Common myeloid progenitor, CD34-positive (primary cell): ENCODE measurements around the gene COL23A1.

Experiments
- CTCF ChIA-PET: fragments of 350-600 bp; sonication (Branson Sonifier 250); formaldehyde crosslinking; loops from one replicate; lab custom pipeline; 2021; ENCODE audit warnings: antibody characterized with exemption; lab: Charles Lee
- POLR2A ChIA-PET: fragments of 350-600 bp; sonication (Branson Sonifier 250); formaldehyde crosslinking; loops from one replicate; lab custom pipeline; 2021; ENCODE audit warnings: antibody characterized with exemption; lab: Charles Lee
- DNase-seq, 3 donors: peaks; one replicate each; pipeline versions ENCODE4 v3.0.0 to v3.0.0-alpha.2; 2013
- H3K27ac ChIP-seq, 2 experiments: 1 replicate in 1 of 2; 2 replicates in 1 of 2; pipeline ENCODE4 v1.7.0; 2013; ENCODE audit warnings: inconsistent platforms in 2 of 2, low read length in 2 of 2, mild to moderate bottlenecking in 2 of 2, low read depth in 1 of 2, moderate library complexity in 1 of 2; ENCODE audit not compliant: severe bottlenecking in 2 of 2, insufficient read depth in 1 of 2, poor library complexity in 1 of 2
- H3K27me3 ChIP-seq, 5 experiments: replicated peaks in 2 of 5; 1 replicate in 3 of 5; 2 replicates in 2 of 5; pipeline versions ENCODE4 v1.6.1 to v1.7.0; 2013; ENCODE audit warnings: low read length in 4 of 5, mild to moderate bottlenecking in 2 of 5, moderate library complexity in 2 of 5, inconsistent platforms in 1 of 5; ENCODE audit not compliant: insufficient read depth in 5 of 5, control insufficient read depth in 4 of 5
- H3K36me3 ChIP-seq, 4 experiments: 1 replicate in 2 of 4; 2 replicates in 2 of 4; pipeline versions ENCODE4 v1.6.1 to v1.7.0; 2013; ENCODE audit warnings: low read length in 3 of 4, control low read depth in 1 of 4, mild to moderate bottlenecking in 1 of 4; ENCODE audit not compliant: control insufficient read depth in 4 of 4, insufficient read depth in 4 of 4
- H3K4me1 ChIP-seq, 4 experiments: 1 replicate in 3 of 4; 2 replicates in 1 of 4; pipeline versions ENCODE4 v1.6.1 to v1.7.1; 2013; ENCODE audit warnings: low read length in 3 of 4, mild to moderate bottlenecking in 3 of 4, control low read depth in 1 of 4, inconsistent platforms in 1 of 4, moderate library complexity in 1 of 4; ENCODE audit not compliant: control insufficient read depth in 4 of 4, insufficient read depth in 4 of 4; ENCODE audit errors: control extremely low read depth in 1 of 4
- H3K4me3 ChIP-seq, 7 experiments: 1 replicate in 4 of 7; 2 replicates in 3 of 7; pipeline versions ENCODE4 v1.5.1 to v1.7.0; 2013; ENCODE audit warnings: mild to moderate bottlenecking in 7 of 7, low read length in 6 of 7, moderate library complexity in 6 of 7, inconsistent platforms in 2 of 7, low read depth in 2 of 7, control low read depth in 1 of 7; ENCODE audit not compliant: insufficient read depth in 4 of 7, control insufficient read depth in 1 of 7; ENCODE audit errors: extremely low read depth in 1 of 7
- H3K9me3 ChIP-seq, 5 experiments: 1 replicate in 4 of 5; 2 replicates in 1 of 5; pipeline versions ENCODE4 v1.6.1 to v1.7.1; 2013; ENCODE audit warnings: low read length in 4 of 5, mild to moderate bottlenecking in 2 of 5, inconsistent platforms in 1 of 5, low read depth in 1 of 5, moderate library complexity in 1 of 5; ENCODE audit not compliant: control insufficient read depth in 4 of 5, insufficient read depth in 2 of 5; ENCODE audit errors: control extremely low read depth in 1 of 5
- WGBS: methylation state at CpG from one replicate; pipeline ENCODE4 v1.1.5; 2013; ENCODE audit not compliant: insufficient coverage; 5-methylcytosine and 5-hydroxymethylcytosine counted together

Gene COL23A1

GRCh38 chr5:178551468-178551867 lies 38.7 kb downstream of the COL23A1 start:
- CTCF ChIA-PET, result interaction anchor here (0.6 to 4.6 kb wide), 9 partner anchors 9 to 316 kb away, joined by 3 to 41 read pairs (median 3); partner anchors contain the start of gene COL23A1
- H3K4me1 ChIP-seq, result no peaks in the 10 kb centered on the region
- POLR2A ChIA-PET, result interaction anchor here (0.5 kb wide), 1 partner anchor 592 kb away, joined by 3 read pairs; no protein-coding TSS in a partner anchor
- DNase-seq, result no peak
- H3K9me3 ChIP-seq, result no peaks in the 10 kb centered on the region
- WGBS, result 87% methylated on average over 7 of the region's 7 CpGs
- no peaks in the 10 kb centered on the region for H3K36me3 ChIP-seq
- H3K27me3 ChIP-seq, result peaks cover 0 to 1% (median 0%) of the 10 kb centered on the region in 5 experiments
- H3K27ac ChIP-seq, result no peak overlapping the region
- H3K4me3 ChIP-seq, result no peak overlapping the region

GRCh38 chr5:178551059-178551458 lies 39.1 kb downstream of the COL23A1 start:
- H3K4me1 ChIP-seq, result no peaks in the 10 kb centered on the region
- H3K36me3 ChIP-seq, result no peaks in the 10 kb centered on the region
- H3K4me3 ChIP-seq, result no peak overlapping the region
- CTCF ChIA-PET, result interaction anchor here (0.6 to 4.6 kb wide), 8 partner anchors 9 to 316 kb away, joined by 3 to 41 read pairs (median 4); partner anchors contain the start of gene COL23A1
- H3K27ac ChIP-seq, result no peak overlapping the region
- H3K9me3 ChIP-seq, result no peaks in the 10 kb centered on the region
- POLR2A ChIA-PET, result no interaction called here
- H3K27me3 ChIP-seq, result peaks cover 0 to 1% (median 0%) of the 10 kb centered on the region in 5 experiments
- peak; percentile 19 to 38 (median 37) for DNase-seq

DNA sequence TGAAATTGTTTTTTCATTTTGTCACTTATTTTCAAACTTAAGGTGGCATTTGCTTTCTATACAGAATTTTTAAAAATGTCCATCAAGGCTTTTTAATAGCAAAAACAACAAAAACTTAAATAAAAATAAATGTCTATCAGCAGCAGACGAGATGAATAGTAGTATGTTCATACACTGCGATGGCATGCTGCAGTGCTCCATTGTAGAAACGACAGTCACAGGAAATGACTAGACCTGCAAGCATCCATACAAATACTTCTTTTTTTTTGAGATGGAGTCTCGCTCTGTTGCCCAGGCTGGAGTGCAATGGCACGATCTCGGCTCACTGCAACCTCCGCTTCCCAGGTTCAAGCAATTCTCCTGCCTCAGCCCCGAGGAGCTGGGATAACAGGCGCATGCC lies 41.4 kb downstream of the COL23A1 start:
- 83% methylated on average over 8 of the region's 9 CpGs for WGBS
- Histone ChIP-seq H3K36me3 (no peaks in the 10 kb centered on the region), H3K27ac (no peak overlapping the region), H3K9me3 (no peaks in the 10 kb centered on the region), H3K27me3 (peaks cover 0 to 2% (median 0%) of the 10 kb centered on the region in 5 experiments), H3K4me3 (no peak overlapping the region), H3K4me1 (no peaks in the 10 kb centered on the region)
- CTCF ChIA-PET, result interaction anchor here (0.7 to 4.6 kb wide), 3 partner anchors 97 to 270 kb away, joined by 3 to 41 read pairs (median 4); no protein-coding TSS in a partner anchor
- POLR2A ChIA-PET, result no interaction called here
- no peak for DNase-seq

GRCh38 chr5:178547753-178548415 lies 42.3 kb downstream of the COL23A1 start:
- DNase-seq, result no peak
- Histone ChIP-seq H3K9me3 (no peaks in the 10 kb centered on the region), H3K4me3 (no peak overlapping the region), H3K4me1 (no peaks in the 10 kb centered on the region), H3K27me3 (peaks cover 0 to 2% (median 0%) of the 10 kb centered on the region in 5 experiments), H3K27ac (no peak overlapping the region), H3K36me3 (no peaks in the 10 kb centered on the region)
- ChIA-PET CTCF (no interaction called here), POLR2A (no interaction called here)
- 94% methylated on average over 6 of the region's 6 CpGs for WGBS

DNA sequence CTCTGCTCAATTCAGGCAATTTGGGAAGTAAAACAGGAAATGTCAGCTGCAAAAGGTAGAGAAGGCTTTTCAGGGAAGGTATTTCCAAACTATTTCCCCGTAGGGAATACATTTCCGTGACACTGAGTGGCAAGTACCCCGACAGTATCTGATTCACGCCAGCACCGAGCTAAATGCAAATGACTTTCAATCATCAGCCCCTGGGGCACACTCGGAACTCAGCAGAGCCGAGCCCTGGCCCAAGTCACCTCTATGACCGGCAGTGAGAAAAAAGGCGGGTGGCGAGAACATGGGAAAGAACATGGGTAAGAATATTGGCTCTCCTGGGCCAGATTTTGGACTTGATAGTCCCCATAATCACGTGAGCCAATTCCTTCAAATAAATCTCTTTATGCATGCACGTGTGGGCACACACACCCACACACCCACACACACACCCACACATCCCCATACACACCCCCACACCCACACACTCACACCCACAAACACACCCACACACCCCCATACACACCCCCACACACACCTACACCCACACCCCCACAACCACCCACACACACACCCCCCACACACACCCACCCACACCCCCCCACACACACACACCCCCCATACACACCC lies 43.0 kb downstream of the COL23A1 start:
- no peak for DNase-seq
- Histone ChIP-seq H3K36me3 (no peaks in the 10 kb centered on the region), H3K27me3 (peaks cover 0 to 2% (median 0%) of the 10 kb centered on the region in 5 experiments), H3K9me3 (no peaks in the 10 kb centered on the region), H3K4me3 (no peak overlapping the region), H3K4me1 (no peaks in the 10 kb centered on the region), H3K27ac (no peak overlapping the region)
- ChIA-PET CTCF (interaction anchor here (1.2 kb wide), 1 partner anchor 264 kb away, joined by 3 read pairs; no protein-coding TSS in a partner anchor), POLR2A (no interaction called here)
- WGBS, result 96% methylated on average over 10 of the region's 12 CpGs

- Histone ChIP-seq H3K36me3 (no peaks in the 10 kb centered on the region), H3K27me3 (peaks cover 0 to 2% (median 0%) of the 10 kb centered on the region in 5 experiments), H3K9me3 (no peaks in the 10 kb centered on the region), H3K4me3 (no peak overlapping the region), H3K27ac (no peak overlapping the region), H3K4me1 (no peaks in the 10 kb centered on the region)
- no peak for DNase-seq
- 97% methylated on average over 7 of the region's 9 CpGs for WGBS
- ChIA-PET CTCF (interaction anchor here (1.2 kb wide), 1 partner anchor 264 kb away, joined by 3 read pairs; no protein-coding TSS in a partner anchor), POLR2A (no interaction called here)
Measured at GRCh38 chr5:178546675-178547033, 43.5 kb downstream of the COL23A1 start.
